ENCODE results near the gene ITFG1.

The ITFG1 gene

DNA sequence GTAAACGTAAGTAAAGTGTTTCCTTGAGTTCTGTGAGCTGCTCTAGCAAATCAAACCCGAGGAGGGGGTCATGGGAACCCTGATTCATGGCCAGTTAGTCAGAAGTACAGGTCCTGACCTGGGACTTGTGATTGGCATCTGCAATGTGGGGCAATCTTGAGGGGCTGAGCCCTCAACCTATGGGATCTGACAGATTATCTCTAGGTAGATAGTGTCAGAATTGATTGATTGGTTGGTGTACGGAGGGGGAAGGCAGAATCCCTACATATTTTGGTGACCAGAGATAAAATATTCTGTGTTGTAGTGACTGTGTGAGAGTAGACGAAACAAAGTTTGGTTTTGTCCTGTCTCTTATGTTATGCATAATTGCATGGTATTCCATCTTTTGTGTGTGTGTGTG lies 216.7 kb downstream of the ITFG1 start:
- Histone ChIP-seq H3K27ac (no peak overlapping the region), H3K27me3 (replicated peaks) (no peaks in the 10 kb centered on the region), H3K4me3 (ENCODE audit: low read depth, low read length) (no peak overlapping the region), H3K36me3 (replicated peaks) (no peaks in the 10 kb centered on the region)
- TF ChIP-seq, protein P1, sequence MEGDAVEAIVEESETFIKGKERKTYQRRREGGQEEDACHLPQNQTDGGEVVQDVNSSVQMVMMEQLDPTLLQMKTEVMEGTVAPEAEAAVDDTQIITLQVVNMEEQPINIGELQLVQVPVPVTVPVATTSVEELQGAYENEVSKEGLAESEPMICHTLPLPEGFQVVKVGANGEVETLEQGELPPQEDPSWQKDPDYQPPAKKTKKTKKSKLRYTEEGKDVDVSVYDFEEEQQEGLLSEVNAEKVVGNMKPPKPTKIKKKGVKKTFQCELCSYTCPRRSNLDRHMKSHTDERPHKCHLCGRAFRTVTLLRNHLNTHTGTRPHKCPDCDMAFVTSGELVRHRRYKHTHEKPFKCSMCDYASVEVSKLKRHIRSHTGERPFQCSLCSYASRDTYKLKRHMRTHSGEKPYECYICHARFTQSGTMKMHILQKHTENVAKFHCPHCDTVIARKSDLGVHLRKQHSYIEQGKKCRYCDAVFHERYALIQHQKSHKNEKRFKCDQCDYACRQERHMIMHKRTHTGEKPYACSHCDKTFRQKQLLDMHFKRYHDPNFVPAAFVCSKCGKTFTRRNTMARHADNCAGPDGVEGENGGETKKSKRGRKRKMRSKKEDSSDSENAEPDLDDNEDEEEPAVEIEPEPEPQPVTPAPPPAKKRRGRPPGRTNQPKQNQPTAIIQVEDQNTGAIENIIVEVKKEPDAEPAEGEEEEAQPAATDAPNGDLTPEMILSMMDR (IDR thresholded peaks at IDR 0.05; ENCODE audit: low read depth, low read length, missing control alignments) = no peak
- in situ Hi-C loops (cut with HindIII; ENCODE audit: low pct_ligation_motif_present, low sequenced_read_pairs) = no loop called here
- no peak for DNase-seq

DNA sequence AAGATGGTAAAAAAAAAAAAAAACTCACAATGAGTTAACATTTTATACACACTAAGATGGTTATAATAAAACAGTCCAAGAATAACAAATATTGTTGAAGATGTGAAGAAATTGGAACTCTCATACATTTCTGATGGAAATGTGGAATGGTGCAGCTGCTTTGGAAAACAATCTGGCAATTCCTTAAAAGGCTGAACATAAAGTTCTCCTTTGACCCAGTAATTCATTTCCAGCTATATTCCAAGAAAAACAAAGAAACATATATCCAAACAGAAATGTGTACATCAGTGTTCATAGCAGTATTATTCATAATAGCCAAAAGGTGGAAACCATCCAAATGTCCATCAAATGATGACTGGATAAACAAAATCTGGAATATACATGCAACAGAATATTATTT lies 219.8 kb downstream of the ITFG1 start:
- Histone ChIP-seq H3K4me3 (ENCODE audit: low read depth, low read length) (no peak overlapping the region), H3K36me3 (replicated peaks) (no peaks in the 10 kb centered on the region), H3K27me3 (replicated peaks) (no peaks in the 10 kb centered on the region), H3K27ac (no peak overlapping the region)
- in situ Hi-C loops (cut with HindIII; ENCODE audit: low pct_ligation_motif_present, low sequenced_read_pairs) = no loop called here
- no peak for DNase-seq
- TF ChIP-seq, protein P1 (IDR thresholded peaks at IDR 0.05; ENCODE audit: low read depth, low read length, missing control alignments) = no peak

DNA sequence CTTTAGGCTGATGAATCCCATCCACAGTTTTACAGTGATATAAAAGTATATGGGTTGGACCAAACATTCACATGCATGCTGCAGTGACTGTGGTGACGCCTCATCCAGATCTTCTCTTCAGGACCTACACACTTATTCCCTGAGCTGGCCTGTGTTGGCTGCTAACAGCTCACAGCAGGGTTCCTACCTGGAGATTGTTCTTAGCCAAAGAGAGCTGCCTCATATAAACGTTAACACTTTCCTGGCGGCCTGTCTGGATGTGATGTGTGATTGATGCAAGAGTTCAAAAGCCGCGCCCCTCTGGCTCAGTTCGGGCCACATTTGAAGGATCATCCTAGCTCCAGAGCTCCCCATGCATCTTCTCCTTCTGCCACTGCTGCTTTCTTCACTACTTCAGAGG lies 224.1 kb downstream of the ITFG1 start:
- DNase-seq = no peak
- no peak overlapping the region for H3K4me3 ChIP-seq (ENCODE audit: low read depth, low read length)
- H3K27ac ChIP-seq = no peak overlapping the region
- TF ChIP-seq, protein P1 (IDR thresholded peaks at IDR 0.05; ENCODE audit: low read depth, low read length, missing control alignments) = no peak
- H3K27me3 ChIP-seq (replicated peaks) = no peaks in the 10 kb centered on the region
- no peaks in the 10 kb centered on the region for H3K36me3 ChIP-seq (replicated peaks)
- in situ Hi-C loops (cut with HindIII; ENCODE audit: low pct_ligation_motif_present, low sequenced_read_pairs) = no loop called here

DNA sequence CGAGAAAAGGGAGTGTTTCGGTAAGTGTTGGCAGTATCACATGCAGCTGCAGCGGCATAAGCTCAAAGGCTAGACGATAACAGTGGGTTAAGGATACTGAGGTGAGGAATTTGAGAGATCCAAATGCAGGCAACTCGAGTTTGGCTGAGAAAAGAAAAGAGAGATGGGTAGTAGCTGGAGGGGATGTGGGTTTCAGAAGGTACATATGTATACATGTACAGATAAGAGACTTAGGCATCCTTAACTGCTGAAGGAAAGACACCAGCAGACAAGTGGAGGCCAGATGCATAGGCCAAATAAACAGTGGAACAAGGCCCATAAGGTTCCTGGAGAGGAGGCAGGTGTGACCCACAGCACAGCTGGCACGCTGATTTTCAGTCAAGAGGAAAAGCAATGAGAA lies 230.6 kb downstream of the ITFG1 start:
- H3K36me3 ChIP-seq (replicated peaks) = no peaks in the 10 kb centered on the region
- TF ChIP-seq, protein P1 (IDR thresholded peaks at IDR 0.05; ENCODE audit: low read depth, low read length, missing control alignments) = no peak
- H3K27me3 ChIP-seq (replicated peaks) = no peaks in the 10 kb centered on the region
- in situ Hi-C loops (cut with HindIII; ENCODE audit: low pct_ligation_motif_present, low sequenced_read_pairs) = no loop called here
- H3K4me3 ChIP-seq (ENCODE audit: low read depth, low read length) = no peak overlapping the region
- no peak overlapping the region for H3K27ac ChIP-seq
- no peak for DNase-seq

DNA sequence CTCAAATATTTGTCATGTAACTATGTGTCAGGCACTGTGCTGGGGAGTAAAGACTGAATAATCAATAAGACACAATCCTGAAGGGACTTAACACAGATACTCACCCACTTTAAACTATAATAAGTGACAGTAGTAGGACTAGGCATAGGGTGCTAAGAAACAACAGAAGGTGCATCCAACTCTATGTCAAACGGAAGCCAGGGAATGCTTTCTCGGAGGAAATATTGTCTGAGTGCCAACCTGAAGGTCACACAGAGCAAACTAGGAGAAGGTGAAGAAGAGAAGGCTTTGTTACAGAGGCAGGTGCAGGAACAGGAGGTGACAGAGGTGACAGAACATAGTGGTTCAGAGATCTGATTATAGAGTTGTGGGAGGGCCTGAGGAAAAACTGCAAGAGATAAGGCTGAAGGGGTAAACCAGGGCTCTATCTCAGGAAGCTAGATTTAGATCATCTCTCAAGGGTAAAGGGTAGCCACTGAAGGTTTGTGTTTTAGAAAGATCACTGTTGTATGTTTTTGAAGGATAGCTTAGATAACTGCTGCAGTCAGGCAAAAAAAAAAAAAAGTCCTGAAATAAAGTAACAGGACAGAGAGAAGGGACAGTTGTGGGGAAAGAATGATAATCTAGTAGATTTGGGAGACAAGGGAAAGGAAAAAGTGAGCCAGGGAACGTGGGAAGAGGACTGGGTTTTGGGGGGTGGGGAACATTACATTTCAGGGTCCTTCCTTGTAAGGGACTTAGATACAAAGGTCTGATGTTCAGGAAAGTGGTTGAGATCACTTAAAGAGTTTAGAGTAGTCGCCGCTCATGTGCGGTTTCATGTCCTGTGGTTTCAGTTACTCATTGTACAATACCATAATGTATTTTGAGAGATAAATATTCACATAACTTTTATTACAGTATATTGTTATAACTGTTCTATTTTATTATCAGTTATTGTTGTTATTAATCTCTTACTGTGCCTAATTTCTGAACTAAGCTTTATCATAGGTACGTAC lies 231.5 kb downstream of the ITFG1 start:
- in situ Hi-C loops (cut with HindIII; ENCODE audit: low pct_ligation_motif_present, low sequenced_read_pairs) = no loop called here
- Histone ChIP-seq H3K27me3 (replicated peaks) (no peaks in the 10 kb centered on the region), H3K36me3 (replicated peaks) (no peaks in the 10 kb centered on the region), H3K4me3 (ENCODE audit: low read depth, low read length) (no peak overlapping the region), H3K27ac (no peak overlapping the region)
- DNase-seq = no peak
- TF ChIP-seq, protein P1 (IDR thresholded peaks at IDR 0.05; ENCODE audit: low read depth, low read length, missing control alignments) = no peak
